ENCODE data around the gene PPM1K.

The PPM1K gene

DNA sequence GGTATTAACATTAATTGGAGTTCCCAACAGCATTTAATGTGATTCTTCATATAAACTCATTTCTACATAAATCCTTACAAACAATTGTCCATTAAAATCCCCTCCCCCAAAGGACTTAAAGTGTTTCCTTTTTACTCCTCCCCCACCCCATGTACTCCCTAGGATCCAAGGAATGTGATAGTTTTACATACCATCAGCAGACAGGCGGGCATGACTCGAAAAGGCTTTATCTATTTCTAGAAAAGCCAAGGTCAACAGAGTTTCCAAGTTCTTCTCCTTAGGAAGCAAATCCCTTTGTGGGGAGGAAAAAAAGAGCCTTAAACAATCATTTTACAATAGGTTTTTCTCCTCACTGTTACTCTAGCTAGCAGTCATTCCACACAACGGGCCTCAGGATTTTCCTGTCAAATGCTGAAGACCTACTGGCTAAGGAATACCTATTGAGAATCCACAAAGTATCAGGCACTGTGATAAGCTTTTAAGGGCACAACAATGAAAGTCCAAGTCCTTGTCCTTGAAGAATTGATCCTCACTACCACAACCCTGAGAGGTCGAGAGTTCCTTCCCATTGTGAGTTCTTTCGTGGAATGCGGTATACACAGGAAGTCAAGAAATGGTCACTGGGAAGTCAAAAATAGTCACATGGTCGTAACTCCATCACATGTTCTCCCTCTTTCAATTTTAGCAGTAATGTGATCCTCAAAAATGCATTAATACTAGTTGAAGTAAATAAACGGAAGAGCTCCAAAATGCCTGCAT, 7.2 kb downstream of the PPM1K start:
- no peak for DNase-seq (ENCODE audit: low read depth in 2 of 2)

DNA sequence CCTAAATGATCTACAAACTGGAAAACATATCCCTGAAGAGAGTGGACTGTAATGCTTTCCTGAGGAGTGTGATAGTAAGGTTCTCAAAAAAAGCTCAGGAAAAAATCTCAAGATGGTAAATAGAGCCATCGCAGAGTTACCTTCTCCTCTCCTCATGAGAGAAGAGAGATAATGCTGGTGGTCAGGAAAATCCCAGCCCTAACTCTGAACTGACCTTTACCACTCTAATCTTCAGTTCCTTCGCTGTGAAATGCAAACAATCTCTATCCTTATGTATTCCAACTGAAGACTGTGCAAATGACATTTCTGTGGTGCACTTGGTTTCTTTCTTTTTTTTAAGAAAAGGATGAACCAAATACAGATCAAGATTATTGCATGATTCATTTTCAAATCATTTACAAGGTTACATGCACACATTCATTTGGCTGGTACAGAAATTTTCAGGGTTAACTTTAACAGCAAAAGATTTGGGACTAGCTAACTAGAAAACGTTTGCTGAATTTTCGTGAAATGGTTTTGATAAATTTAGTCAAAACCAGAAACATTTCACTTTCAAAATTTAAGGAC, 8.3 kb downstream of the PPM1K start:
- DNase-seq (ENCODE audit: low read depth in 2 of 2) = no peak

DNA sequence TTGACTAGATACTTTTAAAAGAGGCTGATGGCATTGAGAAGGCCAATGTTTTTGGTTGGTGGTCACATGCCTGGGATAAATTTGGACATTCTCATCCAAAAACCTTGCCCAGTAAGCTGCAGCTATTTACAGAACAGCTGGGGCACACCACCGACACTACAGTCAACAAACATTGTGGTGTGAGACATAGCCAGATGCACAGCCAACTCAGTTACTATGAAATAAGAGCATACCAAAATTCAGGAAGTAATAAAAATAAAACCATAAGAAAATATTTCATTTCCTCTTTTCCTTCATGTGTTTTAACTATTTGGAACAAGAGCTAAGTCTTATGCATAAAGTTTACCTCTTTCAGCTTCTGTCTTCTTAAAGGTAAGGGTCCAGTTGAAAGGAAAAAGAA, 8.8 kb downstream of the PPM1K start:
- no peak for DNase-seq (ENCODE audit: low read depth in 2 of 2)

DNA sequence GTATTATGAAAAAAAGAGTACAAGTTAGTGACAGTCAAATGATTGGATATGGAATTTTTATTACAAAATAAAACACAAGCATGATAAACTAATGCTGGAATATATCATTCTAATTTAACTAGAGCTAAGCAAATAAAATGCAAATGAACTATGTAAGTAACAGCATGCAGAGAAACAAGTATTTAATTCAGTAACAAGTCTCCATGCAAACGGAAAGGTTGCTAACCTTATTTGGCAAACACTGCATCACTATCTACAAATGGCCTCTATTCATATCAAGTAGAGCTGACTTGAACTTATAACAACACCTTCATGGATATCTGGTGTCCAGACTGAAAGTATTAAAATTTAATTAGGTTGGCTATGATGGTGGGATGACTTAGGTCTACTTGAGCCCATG, 15.4 kb downstream of the PPM1K start:
- no peak for DNase-seq (ENCODE audit: low read depth in 2 of 2)

DNA sequence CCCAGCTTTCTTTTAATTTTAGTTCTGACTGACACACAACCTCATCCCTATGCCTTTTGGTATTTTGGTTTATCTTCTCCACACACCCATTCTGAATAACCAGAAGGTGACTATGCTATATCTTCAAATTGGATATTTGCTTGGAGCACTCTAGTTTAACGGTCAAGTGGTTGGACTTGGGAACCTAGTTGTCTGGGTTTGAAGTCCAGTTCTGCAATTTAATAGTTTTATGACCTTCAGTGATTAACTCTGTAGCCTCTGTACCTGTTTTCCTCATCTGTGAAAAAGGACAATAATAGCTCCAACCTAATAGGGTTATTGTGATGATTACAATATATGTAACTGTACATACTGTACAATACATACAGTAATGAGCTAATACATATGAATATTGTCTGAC, 20.0 kb downstream of the PPM1K start:
- DNase-seq (ENCODE audit: low read depth in 2 of 2) = no peak

DNA sequence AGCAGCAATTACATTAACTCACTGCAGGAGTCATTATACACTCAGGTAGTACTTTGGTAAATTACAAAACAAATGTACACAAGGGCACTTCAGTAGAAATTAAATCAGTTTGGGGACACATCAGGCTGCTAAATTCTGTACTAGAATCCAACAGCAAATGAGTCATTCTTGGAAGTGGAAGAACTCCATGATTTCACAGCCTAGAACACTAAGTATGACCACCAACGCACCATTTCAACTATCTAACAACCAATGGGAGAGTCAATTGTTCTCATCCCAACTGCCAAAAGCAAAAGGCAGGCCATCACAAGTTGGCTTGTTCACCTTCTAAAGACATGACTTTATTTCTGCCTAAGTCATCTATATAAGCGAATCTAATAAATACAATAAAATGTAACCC, 26.6 kb downstream of the PPM1K start:
- DNase-seq (ENCODE audit: low read depth in 2 of 2) = no peak

DNA sequence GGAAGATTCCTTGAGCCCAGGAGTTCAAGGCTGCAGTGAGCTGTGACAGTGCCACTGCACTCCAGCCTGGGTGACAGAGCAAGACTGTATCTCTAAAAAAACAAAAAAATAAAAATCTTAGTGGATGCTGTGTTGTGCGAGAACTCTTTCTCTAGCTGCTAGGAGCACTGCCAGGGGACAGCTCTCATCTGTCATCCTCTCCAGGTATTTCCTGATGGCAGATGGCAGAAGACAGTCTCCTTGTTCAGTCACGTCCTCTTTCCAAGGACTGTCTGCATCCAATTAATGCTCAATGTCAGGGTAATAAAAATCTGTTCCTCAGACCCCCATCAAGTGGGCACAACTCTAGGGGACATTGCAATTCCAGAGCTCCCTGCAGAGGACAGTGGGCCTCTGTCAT, 29.2 kb downstream of the PPM1K start:
- no peak for DNase-seq (ENCODE audit: low read depth in 2 of 2)

DNA sequence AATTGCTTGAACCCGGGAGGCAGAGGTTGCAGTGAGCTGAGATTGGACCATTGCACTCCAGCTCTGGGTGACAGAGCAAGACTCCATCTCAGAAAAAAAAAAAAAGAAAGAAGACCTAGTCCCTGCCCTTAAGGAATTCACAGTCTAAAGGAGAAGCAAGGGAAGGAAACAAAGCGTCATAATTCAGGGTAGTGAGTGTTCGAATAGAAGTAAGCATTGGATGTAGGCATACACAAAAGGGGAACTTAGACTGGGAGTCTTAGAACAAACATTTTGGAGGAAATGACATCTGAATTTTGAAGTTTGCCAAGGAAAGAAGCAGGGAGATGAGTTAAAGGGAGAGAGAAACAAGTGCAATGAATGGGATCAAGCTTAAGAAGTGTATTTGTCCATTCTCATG, 32.4 kb downstream of the PPM1K start:
- DNase-seq (ENCODE audit: low read depth in 2 of 2) = no peak

DNA sequence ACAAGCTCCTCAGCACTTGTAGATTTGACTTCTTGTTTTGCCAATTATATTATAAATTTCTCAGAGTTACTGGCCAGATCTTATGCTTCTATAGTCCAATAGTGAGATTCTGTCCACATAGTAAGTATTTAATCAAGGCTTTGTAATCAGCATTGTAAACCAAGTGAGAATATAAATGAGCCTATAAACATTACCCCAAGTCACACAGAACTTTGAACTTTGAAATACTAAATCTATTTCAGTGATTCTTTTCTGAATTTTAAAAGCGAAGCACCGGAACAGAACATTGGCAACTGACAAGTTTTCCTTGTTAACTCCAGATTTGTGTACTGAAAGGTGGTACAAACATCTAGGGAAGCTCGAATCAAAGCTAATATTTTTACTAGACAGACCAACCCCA, 37.2 kb downstream of the PPM1K start:
- DNase-seq (ENCODE audit: low read depth in 2 of 2) = no peak

DNA sequence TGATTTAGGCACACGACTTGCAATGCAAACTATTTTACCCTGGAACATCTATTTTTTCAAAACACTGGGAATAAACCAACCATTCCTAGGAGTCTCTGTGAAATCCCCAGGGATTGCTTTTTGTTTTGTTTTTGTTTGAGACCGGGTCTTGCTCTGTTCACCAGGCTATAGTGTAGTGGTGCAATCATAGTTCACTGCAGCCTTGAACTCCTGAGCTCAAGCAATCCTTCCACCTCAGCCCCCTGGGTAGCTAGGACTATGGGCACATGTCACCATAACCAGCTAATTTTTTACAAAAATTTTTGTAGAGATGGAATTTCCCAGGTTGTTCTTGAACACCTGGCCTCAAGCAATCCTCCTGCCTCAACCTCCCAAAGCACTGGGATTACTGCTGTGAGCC, 37.8 kb downstream of the PPM1K start:
- no peak for DNase-seq (ENCODE audit: low read depth in 2 of 2)

DNA sequence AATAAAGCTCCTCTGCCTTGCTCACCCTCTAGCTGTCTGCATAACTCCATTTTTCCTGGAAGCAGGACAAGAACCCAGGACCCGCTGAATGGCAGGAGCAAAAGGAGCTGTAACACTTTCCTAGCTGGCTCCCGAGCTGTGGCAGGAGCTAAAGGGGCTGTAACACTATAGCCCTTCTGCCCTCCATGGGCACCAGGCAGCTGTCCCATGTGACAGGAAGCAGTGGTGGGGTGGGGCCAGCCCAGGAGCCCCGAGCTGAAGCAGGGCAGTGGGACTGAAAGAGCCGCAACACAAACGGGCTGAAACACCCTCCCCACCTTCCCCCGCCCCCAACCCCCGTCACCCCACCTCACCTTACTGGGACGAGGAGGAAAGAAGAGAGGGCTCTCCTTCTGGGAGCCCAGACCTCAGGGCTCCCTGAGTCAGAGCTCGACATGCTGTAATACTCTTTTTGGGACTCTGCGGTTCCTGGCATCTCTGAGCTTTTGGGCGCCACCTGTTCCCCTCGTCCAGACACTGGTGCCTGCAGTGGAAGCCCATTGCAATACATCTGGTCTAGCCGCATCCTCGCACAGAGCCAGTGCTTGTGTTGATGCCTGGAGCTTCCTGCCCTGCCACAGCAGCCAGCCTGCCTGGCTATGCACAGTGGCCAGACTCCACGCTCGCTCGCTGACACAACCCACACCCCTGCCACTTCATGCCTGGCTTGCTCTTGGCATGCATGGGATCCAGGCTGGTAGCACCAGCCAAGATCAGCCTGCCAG, 39.4 kb downstream of the PPM1K start:
- peak in 1 of 2 donors; percentile 18 for DNase-seq (ENCODE audit: low read depth in 2 of 2)

DNA sequence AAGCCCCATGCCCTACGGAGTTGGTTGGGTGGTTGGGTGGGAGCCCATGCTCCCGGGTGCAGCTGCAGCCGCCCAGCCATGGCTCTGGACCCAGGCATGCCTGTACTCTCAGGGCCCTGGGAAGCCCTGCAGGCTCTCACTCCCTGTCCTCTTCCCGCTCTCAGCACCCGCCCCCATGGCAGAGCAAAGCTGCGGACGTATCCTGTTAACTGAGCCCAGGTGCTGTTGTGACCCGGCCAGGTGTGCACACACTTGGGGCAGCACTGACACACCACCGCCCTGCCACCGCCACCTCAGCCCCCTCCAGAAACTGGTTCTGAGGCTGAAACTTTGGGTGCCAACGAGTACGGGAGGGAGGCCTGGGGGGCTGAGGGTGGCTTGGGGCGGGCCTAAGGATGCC, 40.3 kb downstream of the PPM1K start:
- no peak for DNase-seq (ENCODE audit: low read depth in 2 of 2)

DNA sequence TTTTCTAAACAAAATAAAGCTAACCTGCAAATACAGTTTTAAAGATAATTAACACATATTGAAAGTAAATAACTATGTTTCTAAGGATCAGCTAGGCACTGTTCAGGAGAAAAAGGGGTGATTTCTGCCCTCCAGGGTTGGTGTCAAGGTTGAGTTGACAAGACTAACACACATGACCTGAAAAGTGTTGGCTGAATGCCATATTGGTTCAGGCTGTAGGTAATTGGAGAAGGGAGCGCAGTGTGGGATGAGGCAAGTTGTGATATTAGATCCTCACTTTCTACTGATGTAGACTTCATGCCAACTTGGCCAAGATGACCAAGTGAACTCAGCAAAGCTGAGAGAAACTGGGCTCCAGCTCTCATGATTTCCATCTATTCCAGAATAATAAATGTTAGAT, 42.2 kb downstream of the PPM1K start:
- no peak for DNase-seq (ENCODE audit: low read depth in 2 of 2)

DNA sequence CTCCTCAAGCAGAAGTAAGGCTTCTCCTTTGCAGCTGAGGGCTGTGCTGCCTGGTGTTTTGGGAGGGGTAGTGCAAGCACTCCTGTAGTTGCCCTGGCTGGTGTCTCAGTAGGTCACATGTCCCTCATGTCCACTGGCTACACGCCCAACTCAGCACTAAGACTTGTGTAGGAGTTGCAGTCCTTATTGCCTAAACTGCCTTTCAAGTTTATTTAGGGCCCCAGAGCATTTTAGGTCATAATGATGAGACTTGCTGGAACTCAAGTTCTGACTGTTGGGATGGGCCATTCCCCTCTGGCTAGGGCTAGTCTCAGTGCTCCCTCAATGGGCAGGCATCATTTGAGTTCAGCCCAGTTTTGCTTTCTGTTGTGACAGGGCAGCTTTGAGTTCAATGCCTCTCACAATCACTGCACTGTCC, 44.1 kb downstream of the PPM1K start:
- DNase-seq (ENCODE audit: low read depth in 2 of 2) = no peak

DNA sequence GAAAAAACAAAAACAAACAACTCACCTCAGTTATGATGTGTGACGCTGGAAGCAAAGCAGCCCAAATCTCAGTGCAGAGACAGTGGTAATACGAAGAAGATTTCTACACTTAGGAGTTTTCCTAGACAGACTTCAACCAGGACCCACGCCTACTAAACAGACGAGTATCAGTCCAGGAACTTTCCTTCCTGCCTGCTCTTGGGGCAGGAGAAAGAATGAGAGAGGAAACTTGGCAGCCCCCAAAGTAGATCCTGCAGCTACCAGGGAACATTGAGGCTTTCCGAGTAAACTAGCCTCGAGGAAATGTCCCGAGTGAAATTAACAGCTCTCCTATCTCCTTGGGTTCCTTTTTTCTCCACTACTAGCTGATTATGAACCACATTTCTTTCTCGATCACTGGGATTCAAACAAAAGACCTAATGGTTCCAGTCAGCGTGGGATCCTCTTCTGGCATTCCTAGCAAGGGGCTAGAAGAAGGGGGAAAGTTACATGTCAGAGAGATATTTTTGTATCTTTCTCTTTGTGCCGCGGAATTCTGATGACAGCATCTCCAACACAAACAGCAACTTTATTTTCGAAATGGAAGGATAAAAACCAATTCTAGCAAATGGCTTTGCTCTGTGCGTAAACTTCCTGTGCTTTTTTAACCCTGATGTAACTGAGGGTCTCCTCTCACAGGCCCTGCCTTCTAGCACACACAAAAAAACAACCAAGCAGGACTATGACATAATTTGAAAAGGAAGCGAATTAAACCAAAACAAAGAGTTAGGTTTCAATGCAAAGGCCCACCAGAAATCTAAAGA, 53.2 kb downstream of the PPM1K start:
- DNase-seq (ENCODE audit: low read depth in 2 of 2) = no peak

DNA sequence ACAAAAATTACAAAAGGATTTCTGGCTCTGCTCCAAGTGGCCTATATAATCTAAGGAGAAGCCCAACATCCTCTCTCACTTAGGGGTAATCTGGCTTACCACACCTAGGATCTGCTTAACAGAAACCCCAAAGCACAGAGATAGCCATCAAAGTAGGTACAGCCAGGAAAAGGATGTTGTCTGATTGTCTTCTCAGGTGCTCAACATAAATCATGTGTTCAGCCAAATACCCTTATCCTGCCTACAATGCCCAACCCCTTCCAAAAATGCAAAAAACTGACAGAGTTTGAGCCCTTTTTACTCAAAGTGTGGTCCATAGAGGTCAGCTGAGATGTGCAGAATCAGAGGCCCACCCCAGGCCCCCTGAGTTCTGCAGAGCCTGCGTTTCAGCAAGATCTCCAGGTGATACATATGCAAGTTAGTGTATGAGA, 53.9 kb downstream of the PPM1K start:
- no peak for DNase-seq (ENCODE audit: low read depth in 2 of 2)

DNA sequence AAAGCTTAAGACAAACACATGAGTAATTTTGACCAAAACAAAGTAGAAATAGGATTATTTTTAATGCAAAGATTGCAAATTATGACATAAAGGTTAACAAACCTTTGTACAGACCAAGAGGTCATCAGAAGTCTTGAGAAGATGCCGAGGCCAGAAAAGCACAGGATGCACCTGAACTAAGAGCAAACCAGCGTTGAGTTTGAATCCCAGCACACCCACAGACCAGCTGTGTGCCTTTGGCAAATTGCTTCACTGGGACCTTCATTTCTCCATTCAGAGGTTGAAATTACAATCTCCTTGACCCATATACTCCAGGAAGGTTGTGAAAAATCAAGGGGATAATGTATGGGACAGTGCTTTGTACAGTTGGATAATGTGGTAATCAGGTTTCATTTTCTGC, 56.6 kb downstream of the PPM1K start:
- DNase-seq (ENCODE audit: low read depth in 2 of 2) = no peak

DNA sequence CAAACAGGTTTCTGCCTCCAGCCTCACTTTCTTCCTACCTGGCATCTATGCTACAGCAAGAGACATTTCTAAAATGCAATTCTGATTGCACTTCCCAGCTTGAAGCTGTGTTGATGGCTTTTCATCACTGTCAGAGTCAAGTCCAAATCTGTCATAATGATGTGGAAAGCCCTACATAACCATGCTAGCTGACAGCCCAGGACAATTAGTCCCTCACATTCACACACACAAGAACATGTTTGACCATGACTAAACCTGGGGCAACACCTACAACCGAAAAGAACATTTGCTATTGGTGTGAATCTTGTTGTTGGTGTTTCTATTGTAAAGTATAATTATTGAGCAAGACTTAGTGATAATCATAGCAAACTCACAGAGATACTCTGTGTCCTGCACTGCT, 58.2 kb downstream of the PPM1K start:
- DNase-seq (ENCODE audit: low read depth in 2 of 2) = no peak

DNA sequence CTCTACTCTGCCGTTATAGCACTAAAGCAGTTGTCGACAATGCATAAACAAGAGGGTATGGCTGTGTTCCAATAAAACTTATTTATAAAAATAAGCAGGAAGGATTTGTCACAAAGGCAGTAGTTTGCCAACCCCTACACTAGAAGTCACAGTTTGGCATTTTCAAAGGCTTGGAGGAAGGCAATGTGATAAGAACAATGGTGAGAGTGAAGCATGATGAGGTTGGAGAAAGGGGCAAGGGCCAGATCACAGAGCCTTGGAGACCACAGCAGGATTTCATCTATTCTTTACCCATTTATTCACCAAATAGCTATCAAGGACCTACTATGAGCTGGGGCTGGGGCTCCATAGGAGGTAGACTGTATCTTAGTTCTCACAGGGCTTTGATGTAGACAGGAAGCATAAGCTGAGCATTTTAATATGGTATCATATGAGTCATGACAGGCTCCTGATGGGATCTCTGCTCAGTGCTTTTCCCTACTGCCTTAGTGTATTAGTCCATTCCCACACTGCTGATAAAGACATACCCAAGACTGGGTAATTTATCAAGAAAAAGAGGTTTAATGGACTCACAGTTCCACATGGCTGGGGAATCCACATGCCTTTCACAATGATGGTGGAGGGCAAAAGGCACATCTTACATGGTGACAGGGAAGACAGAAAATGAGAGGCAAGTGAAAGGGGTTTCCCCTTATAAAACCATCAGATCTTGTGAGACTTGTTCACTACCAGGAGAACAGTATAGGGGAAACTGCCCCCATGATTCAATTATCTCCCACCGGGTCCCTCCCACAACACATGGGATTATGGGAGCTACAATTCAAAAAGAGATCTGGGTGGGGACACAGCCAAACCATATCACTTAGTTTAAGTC, 58.9 kb downstream of the PPM1K start:
- no peak for DNase-seq (ENCODE audit: low read depth in 2 of 2)

DNA sequence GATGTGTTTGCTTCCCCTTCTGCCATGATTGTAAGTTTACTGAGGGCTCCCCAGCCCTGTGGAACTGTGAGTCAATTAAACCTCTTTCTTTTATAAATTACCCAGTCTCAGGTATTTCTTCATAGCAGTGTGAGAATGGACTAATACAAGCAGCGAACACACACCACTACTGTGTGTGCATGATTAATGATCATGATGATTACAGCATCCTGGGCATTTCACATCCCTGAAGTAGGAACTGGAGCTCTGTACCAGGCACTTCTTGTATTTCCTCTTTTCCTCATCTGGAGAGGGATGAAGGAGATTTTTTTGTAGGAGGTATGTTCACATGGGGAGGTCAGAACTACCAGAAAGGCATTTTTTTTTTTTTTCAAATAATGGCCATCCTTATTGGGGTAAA, 60.8 kb downstream of the PPM1K start:
- no peak for DNase-seq (ENCODE audit: low read depth in 2 of 2)

DNA sequence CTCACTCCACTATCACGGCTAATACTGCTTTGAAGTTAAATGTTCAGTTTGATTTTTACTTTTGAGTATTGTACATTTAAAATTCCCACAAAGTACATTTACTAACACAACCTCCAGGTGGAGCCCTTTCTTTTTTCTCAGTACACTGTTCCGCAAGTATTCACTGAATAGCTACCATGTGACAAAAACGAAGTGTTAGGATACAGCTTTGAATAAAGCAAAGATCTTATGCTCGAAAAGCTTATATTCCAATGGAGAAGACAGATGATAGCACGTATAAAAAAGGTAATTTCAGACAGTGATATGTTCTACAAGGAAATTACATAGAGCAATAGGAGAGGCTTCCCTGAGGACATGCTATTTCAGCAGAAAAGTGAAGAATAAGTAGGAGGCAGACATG, 65.3 kb downstream of the PPM1K start:
- no peak for DNase-seq (ENCODE audit: low read depth in 2 of 2)

Measured in stimulated activated CD8-positive, alpha-beta memory T cell treated with anti-CD3 and anti-CD28 coated beads, Interleukin-7, amount 100 ng/mL, for 1 hour (primary cell).